HepG2 (cell line): ENCODE data around the gene MCAM. TPM values are rescaled to one million over a fixed set of nuclear protein-coding genes. Genes with fewer than 3 reads are reported as not detected.

Experiments used
- ATAC-seq: fragments of 200-7000 bp; cut with Tn5 transposase; 3 replicates; pipeline ENCODE4 v1.9.1; 2020; ENCODE audit warnings: mild to moderate bottlenecking, moderate library complexity
- Bru-seq: library from RNA; stranded (reverse); fragments of 400-500 nt; gene quantifications from one replicate; lab custom pipeline; 2021; lab: Mats Ljungman, UMichigan
- BruChase-seq, 2 experiments: library from RNA; stranded (reverse); fragments of 400-500 nt; gene quantifications; one replicate each; lab custom pipeline; 2021; lab: Mats Ljungman, UMichigan
- BruUV-seq: library from RNA; stranded (reverse); fragments of 400-500 nt; replicated peaks from 2 replicates; lab custom pipeline; 2021; lab: Mats Ljungman, UMichigan
- CTCF ChIA-PET: fragments of 300-600 bp; formaldehyde crosslinking; extraction: SDS; loops from one replicate; lab custom pipeline; 2021; ENCODE audit warnings: low total read pairs, inconsistent platforms, low intra/inter-chr PET ratio; lab: Yijun Ruan, JAX
- POLR2A ChIA-PET: fragments of 350-600 bp; sonication (Branson Sonifier 250); formaldehyde crosslinking; loops from one replicate; lab custom pipeline; 2020; ENCODE audit warnings: antibody characterized with exemption, inconsistent platforms; lab: Yijun Ruan, JAX
- DNase-seq: peaks from one replicate; pipeline ENCODE4 v3.0.0-alpha.2; 2015; ENCODE audit warnings: low spot score
- FAIRE-seq: peaks from 3 replicates; lab custom pipeline; 2011; peaks lifted over from hg19 to GRCh38; lab: Jason Lieb, UNC
- H2AFZ ChIP-seq: one replicate; pipeline ENCODE4 v1.6.1; 2011; ENCODE audit warnings: low read length, inconsistent platforms
- H3K27ac ChIP-seq: fragments of 300-600 bp; 3 replicates; pipeline ENCODE4 v1.8.0; 2011; ENCODE audit warnings: mixed run types, mild to moderate bottlenecking, mixed read lengths, low read length, inconsistent platforms; ENCODE audit not compliant: insufficient read depth; ENCODE audit errors: extremely low read length
- H3K27me3 ChIP-seq, 2 experiments: fragments of 200-600 bp in 1 of 2; 2 replicates in 1 of 2; 3 replicates in 1 of 2; pipeline versions ENCODE4 v1.6.0 to v1.8.0; 2011; ENCODE audit warnings: low read length in 2 of 2, mild to moderate bottlenecking in 2 of 2, moderate library complexity in 2 of 2, inconsistent platforms in 1 of 2; ENCODE audit not compliant: insufficient read depth in 2 of 2, control insufficient read depth in 1 of 2
- H3K36me3 ChIP-seq, 2 experiments: fragments of 200-600 bp in 1 of 2; replicated peaks in 1 of 2; 2 replicates in 1 of 2; 3 replicates in 1 of 2; pipeline versions ENCODE4 v1.5.1 to v1.8.0; 2011; ENCODE audit warnings: low read length in 2 of 2, inconsistent platforms in 1 of 2; ENCODE audit not compliant: insufficient read depth in 2 of 2, control insufficient read depth in 1 of 2
- H3K4me1 ChIP-seq: 2 replicates; pipeline ENCODE4 v1.5.1; 2012; ENCODE audit warnings: low read length, inconsistent platforms; ENCODE audit not compliant: insufficient read depth
- H3K4me2 ChIP-seq: 2 replicates; pipeline ENCODE4 v1.6.0; 2011; ENCODE audit warnings: low read depth, low read length, inconsistent platforms
- H3K4me3 ChIP-seq, 3 experiments: fragments of 200-600 bp in 1 of 3; sonication (generic), shearing (Covaris generic) in 1 of 3; replicated peaks in 1 of 3; 2 replicates each; pipeline ENCODE4 v1.5.1; 2011 to 2016; ENCODE audit warnings: low read length in 3 of 3, inconsistent platforms in 2 of 3, low read depth in 2 of 3, mild to moderate bottlenecking in 2 of 3, control low read depth in 1 of 3, mixed read lengths in 1 of 3; ENCODE audit not compliant: insufficient read depth in 1 of 3
- H3K79me2 ChIP-seq: one replicate; pipeline ENCODE4 v1.6.1; 2011; ENCODE audit warnings: low read length, inconsistent platforms; ENCODE audit not compliant: insufficient read depth
- H3K9ac ChIP-seq: 2 replicates; pipeline ENCODE4 v1.6.0; 2011; ENCODE audit warnings: mild to moderate bottlenecking, low read depth, low read length, inconsistent platforms; ENCODE audit not compliant: insufficient read depth
- H3K9me3 ChIP-seq: 2 replicates; pipeline ENCODE4 v1.5.1; 2012; ENCODE audit warnings: mild to moderate bottlenecking, low read length
- H4K20me1 ChIP-seq: 2 replicates; pipeline ENCODE4 v1.6.0; 2011; ENCODE audit warnings: inconsistent platforms, mild to moderate bottlenecking, low read length, moderate library complexity; ENCODE audit not compliant: insufficient read depth
- HNRNPL ChIP-seq: fragments of 200-400 bp; formaldehyde crosslinking; IDR thresholded peaks from 2 replicates; pipeline ENCODE4 v1.6.1; 2017; ENCODE audit warnings: mild to moderate bottlenecking, low read depth, low read length
- POLR2AphosphoS5 ChIP-seq: IDR thresholded peaks from 2 replicates; pipeline ENCODE4 v1.6.1; 2012; ENCODE audit warnings: low read depth, low read length
- ZKSCAN5 ChIP-seq: sonication (generic); formaldehyde crosslinking; IDR thresholded peaks from 2 replicates; pipeline ENCODE4 v1.5.1; 2020; ENCODE audit warnings: mild to moderate bottlenecking, missing genetic modification reagents
- WGBS: methylation state at CpG from one replicate; pipeline ENCODE4 v1.1.6; 2017; ENCODE audit warnings: low lambda C conversion rate; 5-methylcytosine and 5-hydroxymethylcytosine counted together
- in situ Hi-C: cut with HindIII; loops from 2 replicates; pipeline ENCODE4 v1.10.0; 2017; ENCODE audit warnings: low pct_unique_long_range_greater_than_20kb; ENCODE audit not compliant: extremely low pct_ligation_motif_present
- intact Hi-C: fragments of 100-400 bp; cut with micrococcal nuclease; formaldehyde crosslinking; loops from one replicate; pipeline ENCODE4 v1.10.0; 2022; ENCODE audit not compliant: unreplicated experiment
- long read RNA-seq, 2 experiments: library from RNA in 1 of 2; library from polyadenylated mRNA in 1 of 2; stranded (forward) in 1 of 2; unstranded in 1 of 2; transcript quantifications; one replicate each; pipeline ENCODE4 v2.0.0, GENCODE V29; 2019 to 2022
- polyA minus RNA-seq, 3 experiments: library from RNA; depleted of rRNA, polyadenylated mRNA; stranded (reverse); fragments of >200 nt; gene quantifications; 2 replicates each; pipeline ENCODE4 v1.2.3, GENCODE V29; 2011; ENCODE audit warnings: low replicate concordance in 1 of 3
- polyA plus RNA-seq, 8 experiments: library from polyadenylated mRNA; depleted of rRNA in 3 of 8; stranded (reverse) in 7 of 8; unstranded in 1 of 8; fragments of >200 nt; fragmentation: Illumina TruSeq in 4 of 8; extraction: Trizol in 4 of 8; gene quantifications; 2 replicates each; pipeline versions ENCODE4 v1.2.1 to v1.2.3, GENCODE V29; 2011 to 2016; ENCODE audit warnings: low read depth in 4 of 8, missing spikeins in 1 of 8, mixed read lengths in 1 of 8; ENCODE audit not compliant: insufficient read depth in 1 of 8
- total RNA-seq, 5 experiments: library from RNA; depleted of rRNA; stranded (reverse); fragments of >200 nt; fragmentation: Illumina TruSeq; extraction: Trizol; gene quantifications; 2 replicates each; pipeline ENCODE4 v1.2.3, GENCODE V29; 2016; ENCODE audit warnings: low read depth in 1 of 5
- TF ChIP-seq, protein P1 (sequence below): sonication (generic); formaldehyde crosslinking; IDR thresholded peaks from 2 replicates; pipeline ENCODE4 v1.5.1; 2020; ENCODE audit warnings: mild to moderate bottlenecking, missing genetic modification reagents, moderate library complexity
- TF ChIP-seq, protein P2 (sequence below): sonication (generic); formaldehyde crosslinking; IDR thresholded peaks from 2 replicates; pipeline ENCODE4 v1.5.0; 2020; ENCODE audit warnings: missing genetic modification reagents
- TF ChIP-seq, protein P3 (sequence below): sonication (generic); formaldehyde crosslinking; IDR thresholded peaks from 2 replicates; pipeline ENCODE4 v1.4.0; 2020; ENCODE audit warnings: mild to moderate bottlenecking, missing genetic modification reagents

Gene MCAM, protein sequence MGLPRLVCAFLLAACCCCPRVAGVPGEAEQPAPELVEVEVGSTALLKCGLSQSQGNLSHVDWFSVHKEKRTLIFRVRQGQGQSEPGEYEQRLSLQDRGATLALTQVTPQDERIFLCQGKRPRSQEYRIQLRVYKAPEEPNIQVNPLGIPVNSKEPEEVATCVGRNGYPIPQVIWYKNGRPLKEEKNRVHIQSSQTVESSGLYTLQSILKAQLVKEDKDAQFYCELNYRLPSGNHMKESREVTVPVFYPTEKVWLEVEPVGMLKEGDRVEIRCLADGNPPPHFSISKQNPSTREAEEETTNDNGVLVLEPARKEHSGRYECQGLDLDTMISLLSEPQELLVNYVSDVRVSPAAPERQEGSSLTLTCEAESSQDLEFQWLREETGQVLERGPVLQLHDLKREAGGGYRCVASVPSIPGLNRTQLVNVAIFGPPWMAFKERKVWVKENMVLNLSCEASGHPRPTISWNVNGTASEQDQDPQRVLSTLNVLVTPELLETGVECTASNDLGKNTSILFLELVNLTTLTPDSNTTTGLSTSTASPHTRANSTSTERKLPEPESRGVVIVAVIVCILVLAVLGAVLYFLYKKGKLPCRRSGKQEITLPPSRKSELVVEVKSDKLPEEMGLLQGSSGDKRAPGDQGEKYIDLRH
- total RNA-seq (2016; rRNA removed; fragmentation: Illumina TruSeq; extraction: Trizol) = 5.9 and 15.2 TPM in 2 replicates
- total RNA-seq (2016; cell fraction: cytosol; rRNA removed; fragmentation: Illumina TruSeq; extraction: Trizol; ENCODE audit: low read depth) = 0.97 and 1.4 TPM in 2 replicates
- 5.2 and 13.8 TPM in 2 replicates for total RNA-seq (2016; cell fraction: insoluble cytoplasmic fraction; rRNA removed; fragmentation: Illumina TruSeq; extraction: Trizol)
- 2.5 and 3.3 TPM in 2 replicates for total RNA-seq (2016; cell fraction: membrane; rRNA removed; fragmentation: Illumina TruSeq; extraction: Trizol)
- 13.7 and 14.4 TPM in 2 replicates for total RNA-seq (2016; cell fraction: nucleus; rRNA removed; fragmentation: Illumina TruSeq; extraction: Trizol)
- polyA plus RNA-seq (2011; rRNA removed) = 12.1 and 18.6 TPM in 2 replicates
- 33.4 and 50.2 TPM in 2 replicates for polyA plus RNA-seq (2011; cell fraction: cytosol; rRNA removed)
- polyA plus RNA-seq (2011; cell fraction: nucleus; rRNA removed) = 24.8 and 27.5 TPM in 2 replicates
- 4.0 and 15.6 TPM in 2 replicates for polyA plus RNA-seq (2012)
- 0.68 and 0.83 TPM in 2 replicates for polyA plus RNA-seq (2016; cell fraction: cytosol; fragmentation: Illumina TruSeq; extraction: Trizol; ENCODE audit: low read depth)
- 3.9 and 5.4 TPM in 2 replicates for polyA plus RNA-seq (2016; cell fraction: insoluble cytoplasmic fraction; fragmentation: Illumina TruSeq; extraction: Trizol; ENCODE audit: low read depth)
- polyA plus RNA-seq (2016; cell fraction: membrane; fragmentation: Illumina TruSeq; extraction: Trizol; ENCODE audit: low read depth) = 1.1 and 2.3 TPM in 2 replicates
- 18.8 and 20.4 TPM in 2 replicates for polyA plus RNA-seq (2016; cell fraction: nucleus; fragmentation: Illumina TruSeq; extraction: Trizol; ENCODE audit: insufficient read depth, low read depth)
- 29.9 and 104 TPM in 2 replicates for polyA minus RNA-seq (2011; rRNA and poly(A)+ RNA removed; ENCODE audit: low replicate concordance)
- polyA minus RNA-seq (2011; cell fraction: cytosol; rRNA and poly(A)+ RNA removed) = 14.3 and 15.4 TPM in 2 replicates
- polyA minus RNA-seq (2011; cell fraction: nucleus; rRNA and poly(A)+ RNA removed) = 13.8 and 15.8 TPM in 2 replicates
- percentile 68 among the genes with signal in this experiment for Bru-seq, nascent RNA
- percentile 87 among the genes with signal in this experiment for BruChase-seq, experiment 1, labeled RNA remaining after a 6-hour chase
- BruChase-seq, experiment 2, labeled RNA remaining after a 2-hour chase = percentile 76 among the genes with signal in this experiment
- long read RNA-seq, experiment 1, partial matches to known transcripts = 2 of 10 reads
- long read RNA-seq, experiment 1, other reads (novel, unspliced or antisense) = 5 of 10 reads
- long read RNA-seq, experiment 2, transcript MCAM-201 (16 exons, 3,313 nt) = major isoform, 28 of 58 reads
- long read RNA-seq, experiment 2, partial matches to known transcripts = 8 of 58 reads
- long read RNA-seq, experiment 2, other reads (novel, unspliced or antisense) = 22 of 58 reads

DNA sequence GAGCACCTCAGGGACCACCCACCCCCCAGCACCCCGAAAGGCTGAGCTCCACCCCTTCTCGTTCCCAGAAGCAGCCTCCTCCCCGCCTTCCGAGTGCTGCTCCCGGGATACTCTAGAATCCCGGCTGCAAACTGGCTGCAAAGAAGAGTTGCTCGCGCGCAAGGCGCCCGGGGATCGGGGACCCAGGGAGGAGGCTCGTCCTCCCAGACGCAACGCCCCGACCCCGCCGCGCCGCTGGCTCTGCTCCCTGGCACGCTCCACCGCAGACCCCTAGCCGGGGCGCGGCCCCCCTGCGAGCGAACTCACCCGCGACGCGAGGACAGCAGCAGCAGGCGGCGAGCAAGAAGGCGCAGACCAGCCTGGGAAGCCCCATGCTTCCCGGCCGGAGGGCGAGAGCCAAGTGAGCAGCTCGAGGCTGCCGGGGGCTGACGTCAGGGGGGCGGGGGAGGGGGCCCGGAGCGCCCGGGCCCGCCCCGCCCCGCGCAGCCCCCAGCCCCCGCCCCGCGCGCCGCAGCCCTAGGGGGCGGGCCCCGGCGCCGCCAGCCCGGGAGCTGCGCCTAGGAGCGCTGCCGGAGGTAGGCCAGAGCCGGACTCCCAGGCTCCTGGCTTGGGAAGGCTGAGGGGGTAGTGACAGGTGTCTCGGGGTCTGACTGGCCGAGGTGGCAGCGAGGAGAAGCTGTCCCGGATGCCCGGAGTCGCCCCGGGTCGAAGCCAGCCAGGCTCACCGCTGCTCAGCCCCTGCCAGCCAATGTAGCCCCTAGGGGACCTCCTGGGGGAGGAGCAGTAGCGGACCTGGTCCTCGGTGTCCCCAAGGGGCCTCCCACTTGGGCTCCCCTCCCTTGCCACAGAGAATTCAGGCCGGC is at the start of gene MCAM:
TSS of gene MCAM (minus strand) at position 402 of the 863 bp plus-strand sequence. CDS start at position 373, 29 bp downstream.
- ATAC-seq (peak; percentile 51), FAIRE-seq (no peak), DNase-seq (peak; percentile 41)
- no TSS peak for BruUV-seq
- no peaks in the 10 kb centered on the region for H4K20me1 ChIP-seq
- peak within 1 kb of the TSS; percentile 30 for H2AFZ ChIP-seq
- H3K27me3 ChIP-seq = peaks cover 0 to 9% of the 10 kb centered on the region in 2 experiments; a peak in 1 of 5 replicates
- peak within 1 kb of the TSS; percentile 96 for H3K4me2 ChIP-seq
- in situ Hi-C loops = no loop called here
- no peaks in the 10 kb centered on the region for H3K9me3 ChIP-seq
- H3K27ac ChIP-seq = no peak within 1 kb of the TSS
- ChIA-PET POLR2A (interaction anchor here (1.1 to 3.0 kb wide), 12 partner anchors 8 to 232 kb away, joined by 3 to 14 read pairs (median 5); partner anchors contain the start of genes HMBS, RNF26 and USP2), CTCF (no interaction called here)
- no peaks in the 10 kb centered on the region for H3K79me2 ChIP-seq
- intact Hi-C loops = no loop called here
- WGBS = no CpG with 5 or more reads among the region's 74 CpGs
- H3K4me1 ChIP-seq = peaks cover 58% of the 10 kb centered on the region
- peak within 1 kb of the TSS; percentile 70 for H3K9ac ChIP-seq
- H3K36me3 ChIP-seq = no peaks in the 10 kb centered on the region
- H3K4me3 ChIP-seq = peak within 1 kb of the TSS; percentile 63 to 77 (median 76)
- TF ChIP-seq POLR2AphosphoS5 = 0 out of 2 replicates have a peak, but pooled peaks have one; percentile 37
- TF ChIP-seq, protein P1, sequence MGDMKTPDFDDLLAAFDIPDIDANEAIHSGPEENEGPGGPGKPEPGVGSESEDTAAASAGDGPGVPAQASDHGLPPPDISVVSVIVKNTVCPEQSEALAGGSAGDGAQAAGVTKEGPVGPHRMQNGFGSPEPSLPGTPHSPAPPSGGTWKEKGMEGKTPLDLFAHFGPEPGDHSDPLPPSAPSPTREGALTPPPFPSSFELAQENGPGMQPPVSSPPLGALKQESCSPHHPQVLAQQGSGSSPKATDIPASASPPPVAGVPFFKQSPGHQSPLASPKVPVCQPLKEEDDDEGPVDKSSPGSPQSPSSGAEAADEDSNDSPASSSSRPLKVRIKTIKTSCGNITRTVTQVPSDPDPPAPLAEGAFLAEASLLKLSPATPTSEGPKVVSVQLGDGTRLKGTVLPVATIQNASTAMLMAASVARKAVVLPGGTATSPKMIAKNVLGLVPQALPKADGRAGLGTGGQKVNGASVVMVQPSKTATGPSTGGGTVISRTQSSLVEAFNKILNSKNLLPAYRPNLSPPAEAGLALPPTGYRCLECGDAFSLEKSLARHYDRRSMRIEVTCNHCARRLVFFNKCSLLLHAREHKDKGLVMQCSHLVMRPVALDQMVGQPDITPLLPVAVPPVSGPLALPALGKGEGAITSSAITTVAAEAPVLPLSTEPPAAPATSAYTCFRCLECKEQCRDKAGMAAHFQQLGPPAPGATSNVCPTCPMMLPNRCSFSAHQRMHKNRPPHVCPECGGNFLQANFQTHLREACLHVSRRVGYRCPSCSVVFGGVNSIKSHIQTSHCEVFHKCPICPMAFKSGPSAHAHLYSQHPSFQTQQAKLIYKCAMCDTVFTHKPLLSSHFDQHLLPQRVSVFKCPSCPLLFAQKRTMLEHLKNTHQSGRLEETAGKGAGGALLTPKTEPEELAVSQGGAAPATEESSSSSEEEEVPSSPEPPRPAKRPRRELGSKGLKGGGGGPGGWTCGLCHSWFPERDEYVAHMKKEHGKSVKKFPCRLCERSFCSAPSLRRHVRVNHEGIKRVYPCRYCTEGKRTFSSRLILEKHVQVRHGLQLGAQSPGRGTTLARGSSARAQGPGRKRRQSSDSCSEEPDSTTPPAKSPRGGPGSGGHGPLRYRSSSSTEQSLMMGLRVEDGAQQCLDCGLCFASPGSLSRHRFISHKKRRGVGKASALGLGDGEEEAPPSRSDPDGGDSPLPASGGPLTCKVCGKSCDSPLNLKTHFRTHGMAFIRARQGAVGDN (CRISPR knock-in tag) = peak; percentile 72
- no peak for TF ChIP-seq ZKSCAN5 (CRISPR knock-in tag)
- peak; percentile 59; the same call in 1 of the 2 replicates for TF ChIP-seq HNRNPL
- TF ChIP-seq, protein P2, sequence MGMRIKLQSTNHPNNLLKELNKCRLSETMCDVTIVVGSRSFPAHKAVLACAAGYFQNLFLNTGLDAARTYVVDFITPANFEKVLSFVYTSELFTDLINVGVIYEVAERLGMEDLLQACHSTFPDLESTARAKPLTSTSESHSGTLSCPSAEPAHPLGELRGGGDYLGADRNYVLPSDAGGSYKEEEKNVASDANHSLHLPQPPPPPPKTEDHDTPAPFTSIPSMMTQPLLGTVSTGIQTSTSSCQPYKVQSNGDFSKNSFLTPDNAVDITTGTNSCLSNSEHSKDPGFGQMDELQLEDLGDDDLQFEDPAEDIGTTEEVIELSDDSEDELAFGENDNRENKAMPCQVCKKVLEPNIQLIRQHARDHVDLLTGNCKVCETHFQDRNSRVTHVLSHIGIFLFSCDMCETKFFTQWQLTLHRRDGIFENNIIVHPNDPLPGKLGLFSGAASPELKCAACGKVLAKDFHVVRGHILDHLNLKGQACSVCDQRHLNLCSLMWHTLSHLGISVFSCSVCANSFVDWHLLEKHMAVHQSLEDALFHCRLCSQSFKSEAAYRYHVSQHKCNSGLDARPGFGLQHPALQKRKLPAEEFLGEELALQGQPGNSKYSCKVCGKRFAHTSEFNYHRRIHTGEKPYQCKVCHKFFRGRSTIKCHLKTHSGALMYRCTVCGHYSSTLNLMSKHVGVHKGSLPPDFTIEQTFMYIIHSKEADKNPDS (CRISPR knock-in tag) = 0 out of 2 replicates have a peak, but pooled peaks have one; percentile 38
- TF ChIP-seq, protein P3, sequence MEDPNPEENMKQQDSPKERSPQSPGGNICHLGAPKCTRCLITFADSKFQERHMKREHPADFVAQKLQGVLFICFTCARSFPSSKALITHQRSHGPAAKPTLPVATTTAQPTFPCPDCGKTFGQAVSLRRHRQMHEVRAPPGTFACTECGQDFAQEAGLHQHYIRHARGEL = 0 out of 2 replicates have a peak, but pooled peaks have one; percentile 41
